Tibial artery (tissue), 4 donors: ENCODE results near the gene SMAD3.

Experiments
- DNase-seq, 2 donors: peaks; one replicate each; pipeline ENCODE4 v3.0.0-alpha.2; 2019
- H3K27ac ChIP-seq, 2 donors: fragments of 200-600 bp; sonication (generic) in 1 of 2; 1 replicate in 1 of 2; 2 replicates in 1 of 2; pipeline ENCODE4 v1.5.1; 2018 to 2019; ENCODE audit warnings: mild to moderate bottlenecking in 1 of 2
- H3K27me3 ChIP-seq, 2 donors: fragments of 200-600 bp; sonication (generic) in 1 of 2; one replicate each; pipeline versions ENCODE4 v1.5.1 to v1.6.0; 2016 to 2019
- H3K36me3 ChIP-seq, 3 donors: fragments of 200-600 bp; sonication (generic) in 2 of 3; one replicate each; pipeline ENCODE4 v1.5.1; 2016 to 2019; ENCODE audit warnings: mild to moderate bottlenecking in 2 of 3
- H3K4me1 ChIP-seq, 4 donors: fragments of 200-600 bp; sonication (generic) in 2 of 4; 1 replicate in 3 of 4; 2 replicates in 1 of 4; pipeline ENCODE4 v1.5.1; 2016 to 2019
- H3K4me3 ChIP-seq, 2 donors: fragments of 200-600 bp; sonication (generic) in 1 of 2; 1 replicate in 1 of 2; 2 replicates in 1 of 2; pipeline ENCODE4 v1.5.1; 2018 to 2019; ENCODE audit warnings: mild to moderate bottlenecking in 2 of 2
- H3K9me3 ChIP-seq, 3 donors: fragments of 200-600 bp; sonication (generic) in 1 of 3; one replicate each; pipeline ENCODE4 v1.5.1; 2016 to 2019
- CTCF ChIP-seq, 2 experiments: fragments of 200-600 bp in 1 of 2; fragments of 450-650 bp in 1 of 2; IDR thresholded peaks; one replicate each; pipeline ENCODE4 v1.5.1; 2017 to 2019; ENCODE audit warnings: antibody characterized with exemption in 2 of 2, mild to moderate bottlenecking in 1 of 2, moderate library complexity in 1 of 2
- intact Hi-C: fragments of 100-400 bp; cut with DNase I; formaldehyde crosslinking; loops from one replicate; pipeline ENCODE4 v1.15.0; 2023; ENCODE audit warnings: low total_unique reads

The SMAD3 gene

GRCh38 chr15:67168694-67169093 is 103.3 kb downstream of the SMAD3 start:
- no peaks in the 10 kb centered on the region for H3K9me3 ChIP-seq
- no peaks in the 10 kb centered on the region for H3K27me3 ChIP-seq
- H3K4me3 ChIP-seq: no peak overlapping the region
- H3K36me3 ChIP-seq: peaks cover 0 to 59% (median 37%) of the 10 kb centered on the region in 3 donors
- H3K4me1 ChIP-seq: peaks cover 0 to 49% (median 38%) of the 10 kb centered on the region in 4 donors
- intact Hi-C loops: no loop called here
- no peak overlapping the region for H3K27ac ChIP-seq
- no peak for TF ChIP-seq CTCF (IDR thresholded peaks at IDR 0.05)
- DNase-seq: peak; percentile 10 to 42

GRCh38 chr15:67170143-67170925 is 104.9 kb downstream of the SMAD3 start:
- TF ChIP-seq CTCF (IDR thresholded peaks at IDR 0.05): no peak
- H3K27me3 ChIP-seq: no peaks in the 10 kb centered on the region
- peaks cover 0 to 41% (median 32%) of the 10 kb centered on the region in 4 donors for H3K4me1 ChIP-seq
- intact Hi-C loops: no loop called here
- H3K9me3 ChIP-seq: no peaks in the 10 kb centered on the region
- DNase-seq: peak in 1 of 2 donors; percentile 48
- H3K27ac ChIP-seq: no peak overlapping the region
- H3K4me3 ChIP-seq: no peak overlapping the region
- peaks cover 0 to 62% (median 45%) of the 10 kb centered on the region in 3 donors for H3K36me3 ChIP-seq

DNA sequence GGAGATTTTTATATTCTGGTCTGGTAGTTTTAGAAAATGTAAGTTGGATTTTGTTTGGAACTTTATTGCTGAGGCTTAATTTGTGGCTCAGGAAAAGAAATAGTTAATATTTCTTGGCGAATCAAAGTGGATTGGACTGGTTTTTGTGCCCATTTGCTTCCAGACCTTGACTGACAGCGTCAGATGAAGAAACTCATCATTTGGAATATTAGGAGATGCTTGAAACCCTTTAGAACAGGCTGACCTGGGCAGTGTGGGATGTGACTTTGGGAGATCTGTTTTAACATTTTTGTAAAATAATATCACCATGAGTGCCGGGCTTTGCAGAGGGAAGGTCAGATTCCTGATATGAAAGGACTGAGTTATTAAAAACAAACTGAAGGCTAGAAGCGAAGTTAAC is 106.1 kb downstream of the SMAD3 start:
- no peak for DNase-seq
- Histone ChIP-seq H3K36me3 (peaks cover 0 to 53% (median 45%) of the 10 kb centered on the region in 3 donors), H3K27me3 (no peaks in the 10 kb centered on the region), H3K4me3 (no peak overlapping the region), H3K4me1 (peaks cover 0 to 41% (median 30%) of the 10 kb centered on the region in 4 donors), H3K27ac (no peak overlapping the region), H3K9me3 (no peaks in the 10 kb centered on the region)
- TF ChIP-seq CTCF (IDR thresholded peaks at IDR 0.05): no peak
- intact Hi-C loops: no loop called here

- Histone ChIP-seq H3K27me3 (no peaks in the 10 kb centered on the region), H3K4me1 (peaks cover 0 to 39% (median 28%) of the 10 kb centered on the region in 4 donors), H3K36me3 (peaks cover 0 to 49% (median 38%) of the 10 kb centered on the region in 3 donors), H3K4me3 (no peak overlapping the region), H3K9me3 (no peaks in the 10 kb centered on the region), H3K27ac (no peak overlapping the region)
- TF ChIP-seq CTCF (IDR thresholded peaks at IDR 0.05): no peak
- DNase-seq: peak; percentile 12 to 65
- intact Hi-C loops: no loop called here
Measured at GRCh38 chr15:67172172-67172571, 106.8 kb downstream of the SMAD3 start.

DNA sequence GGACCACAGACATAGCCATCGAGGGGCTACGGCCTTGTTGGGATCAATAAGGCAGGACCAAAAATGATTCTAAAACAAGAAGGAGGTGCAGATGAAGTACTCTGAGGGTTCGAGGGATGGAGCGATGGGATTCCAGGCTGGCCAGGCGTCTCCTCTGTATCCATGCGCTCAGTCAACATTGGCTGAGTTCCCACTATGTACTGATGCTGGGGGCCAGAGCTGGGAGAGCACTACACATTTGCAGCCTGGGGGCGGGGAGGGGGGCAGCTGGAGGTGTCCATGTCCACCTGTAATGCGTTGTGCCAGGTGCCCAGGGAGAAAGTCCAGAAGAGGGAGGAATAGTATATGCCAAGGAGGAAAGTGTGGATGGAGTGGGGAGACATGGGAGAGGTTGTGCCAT is 107.6 kb downstream of the SMAD3 start:
- no peak for TF ChIP-seq CTCF (IDR thresholded peaks at IDR 0.05)

More for the DNA sequence above, 107.6 kb downstream of the SMAD3 start:
- Histone ChIP-seq H3K27ac (no peak overlapping the region), H3K36me3 (peaks cover 0 to 41% (median 33%) of the 10 kb centered on the region in 3 donors), H3K4me1 (peaks cover 0 to 36% (median 22%) of the 10 kb centered on the region in 4 donors), H3K9me3 (no peaks in the 10 kb centered on the region), H3K4me3 (no peak overlapping the region), H3K27me3 (no peaks in the 10 kb centered on the region)
- intact Hi-C loops: no loop called here
- DNase-seq: peak in 1 of 2 donors; percentile 44
